WTC11 (cell line): ENCODE data around the gene SNCA.

Experiments used
- MYBL2 ChIP-seq: sonication (generic); formaldehyde crosslinking; IDR thresholded peaks from 2 replicates; pipeline ENCODE4 v1.8.1; 2023; ENCODE audit warnings: mild to moderate bottlenecking, moderate library complexity, missing genetic modification reagents
- ZNF138 ChIP-seq: sonication (generic); formaldehyde crosslinking; conservative IDR thresholded peaks from 2 replicates; pipeline ENCODE4 v1.8.1; 2022; ENCODE audit warnings: mild to moderate bottlenecking, moderate library complexity, missing genetic modification reagents
- TF ChIP-seq, protein P1 (sequence below): fragments of 200-600 bp; IDR thresholded peaks from 2 replicates; pipeline ENCODE4 v1.8.0; 2022; ENCODE audit warnings: antibody characterized with exemption
- TF ChIP-seq, protein P2 (sequence below): sonication (generic); formaldehyde crosslinking; IDR thresholded peaks from 2 replicates; pipeline ENCODE4 v1.8.0; 2022; ENCODE audit warnings: mild to moderate bottlenecking, missing genetic modification reagents
- TF ChIP-seq, protein P3 (sequence below): sonication (generic); formaldehyde crosslinking; conservative IDR thresholded peaks from 2 replicates; pipeline ENCODE4 v1.8.1; 2022; ENCODE audit warnings: mild to moderate bottlenecking, missing genetic modification reagents
- TF ChIP-seq, protein P4 (sequence below): sonication (generic); formaldehyde crosslinking; IDR thresholded peaks from 2 replicates; pipeline ENCODE4 v1.8.1; 2023; ENCODE audit warnings: mild to moderate bottlenecking, missing genetic modification reagents, moderate library complexity
- TF ChIP-seq, protein P5 (sequence below): sonication (generic); formaldehyde crosslinking; IDR thresholded peaks from 2 replicates; pipeline ENCODE4 v1.8.1; 2023; ENCODE audit warnings: mild to moderate bottlenecking, missing genetic modification reagents

DNA sequence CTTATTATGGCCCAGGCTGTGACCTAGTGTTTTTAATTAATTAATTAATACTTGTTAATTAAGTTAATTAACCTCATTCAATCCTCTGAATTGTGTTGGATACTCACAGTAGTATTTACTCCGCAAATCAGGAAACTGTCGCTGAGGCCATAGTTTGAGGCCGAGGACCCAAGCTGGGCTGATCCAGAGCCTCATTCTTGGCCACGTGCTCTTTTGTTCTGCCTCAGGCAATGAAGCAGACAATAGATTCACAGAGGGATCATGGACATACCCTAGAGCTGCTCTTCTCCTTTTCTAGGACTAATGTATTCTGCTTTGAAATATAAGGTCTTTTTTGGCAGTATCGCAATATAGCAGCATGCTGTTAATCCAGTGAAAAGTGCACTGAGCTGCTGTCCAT is 24.0 kb upstream of the SNCA start:
- TF ChIP-seq MYBL2 (CRISPR knock-in tag), result no peak
- TF ChIP-seq, protein P1, sequence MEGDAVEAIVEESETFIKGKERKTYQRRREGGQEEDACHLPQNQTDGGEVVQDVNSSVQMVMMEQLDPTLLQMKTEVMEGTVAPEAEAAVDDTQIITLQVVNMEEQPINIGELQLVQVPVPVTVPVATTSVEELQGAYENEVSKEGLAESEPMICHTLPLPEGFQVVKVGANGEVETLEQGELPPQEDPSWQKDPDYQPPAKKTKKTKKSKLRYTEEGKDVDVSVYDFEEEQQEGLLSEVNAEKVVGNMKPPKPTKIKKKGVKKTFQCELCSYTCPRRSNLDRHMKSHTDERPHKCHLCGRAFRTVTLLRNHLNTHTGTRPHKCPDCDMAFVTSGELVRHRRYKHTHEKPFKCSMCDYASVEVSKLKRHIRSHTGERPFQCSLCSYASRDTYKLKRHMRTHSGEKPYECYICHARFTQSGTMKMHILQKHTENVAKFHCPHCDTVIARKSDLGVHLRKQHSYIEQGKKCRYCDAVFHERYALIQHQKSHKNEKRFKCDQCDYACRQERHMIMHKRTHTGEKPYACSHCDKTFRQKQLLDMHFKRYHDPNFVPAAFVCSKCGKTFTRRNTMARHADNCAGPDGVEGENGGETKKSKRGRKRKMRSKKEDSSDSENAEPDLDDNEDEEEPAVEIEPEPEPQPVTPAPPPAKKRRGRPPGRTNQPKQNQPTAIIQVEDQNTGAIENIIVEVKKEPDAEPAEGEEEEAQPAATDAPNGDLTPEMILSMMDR, result no peak
- TF ChIP-seq, protein P2, sequence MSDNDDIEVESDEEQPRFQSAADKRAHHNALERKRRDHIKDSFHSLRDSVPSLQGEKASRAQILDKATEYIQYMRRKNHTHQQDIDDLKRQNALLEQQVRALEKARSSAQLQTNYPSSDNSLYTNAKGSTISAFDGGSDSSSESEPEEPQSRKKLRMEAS (CRISPR knock-in tag), result no peak
- TF ChIP-seq, protein P3, sequence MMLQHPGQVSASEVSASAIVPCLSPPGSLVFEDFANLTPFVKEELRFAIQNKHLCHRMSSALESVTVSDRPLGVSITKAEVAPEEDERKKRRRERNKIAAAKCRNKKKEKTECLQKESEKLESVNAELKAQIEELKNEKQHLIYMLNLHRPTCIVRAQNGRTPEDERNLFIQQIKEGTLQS (CRISPR knock-in tag), result no peak
- TF ChIP-seq, protein P4, sequence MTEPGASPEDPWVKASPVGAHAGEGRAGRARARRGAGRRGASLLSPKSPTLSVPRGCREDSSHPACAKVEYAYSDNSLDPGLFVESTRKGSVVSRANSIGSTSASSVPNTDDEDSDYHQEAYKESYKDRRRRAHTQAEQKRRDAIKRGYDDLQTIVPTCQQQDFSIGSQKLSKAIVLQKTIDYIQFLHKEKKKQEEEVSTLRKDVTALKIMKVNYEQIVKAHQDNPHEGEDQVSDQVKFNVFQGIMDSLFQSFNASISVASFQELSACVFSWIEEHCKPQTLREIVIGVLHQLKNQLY (CRISPR knock-in tag), result no peak
- TF ChIP-seq, protein P5, sequence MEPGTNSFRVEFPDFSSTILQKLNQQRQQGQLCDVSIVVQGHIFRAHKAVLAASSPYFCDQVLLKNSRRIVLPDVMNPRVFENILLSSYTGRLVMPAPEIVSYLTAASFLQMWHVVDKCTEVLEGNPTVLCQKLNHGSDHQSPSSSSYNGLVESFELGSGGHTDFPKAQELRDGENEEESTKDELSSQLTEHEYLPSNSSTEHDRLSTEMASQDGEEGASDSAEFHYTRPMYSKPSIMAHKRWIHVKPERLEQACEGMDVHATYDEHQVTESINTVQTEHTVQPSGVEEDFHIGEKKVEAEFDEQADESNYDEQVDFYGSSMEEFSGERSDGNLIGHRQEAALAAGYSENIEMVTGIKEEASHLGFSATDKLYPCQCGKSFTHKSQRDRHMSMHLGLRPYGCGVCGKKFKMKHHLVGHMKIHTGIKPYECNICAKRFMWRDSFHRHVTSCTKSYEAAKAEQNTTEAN (CRISPR knock-in tag), result no peak
- TF ChIP-seq ZNF138 (CRISPR knock-in tag), result no peak
